ENCODE data around the gene TGFBR2.

GRCh38 chr3:30596152-30596551 is 10.2 kb upstream of the TGFBR2 start:
- TF ChIP-seq EZH2phosphoT487 (IDR thresholded peaks at IDR 0.05; ENCODE audit: low read depth) (no peak), CTCF (IDR thresholded peaks at IDR 0.05; ENCODE audit: low read depth, low read length) (no peak)
